ENCODE data around the gene C7orf57. TPM values are rescaled to one million over a fixed set of nuclear protein-coding genes. Genes with fewer than 3 reads are reported as not detected.

C7orf57 gene
- total RNA-seq, 4 donors from 2014 or later = not detected

- Histone ChIP-seq H3K4me3 (peak overlapping the region; percentile 35 to 85 (median 77)), H3K9me3 (no peaks in the 10 kb centered on the region), H3K4me1 (peaks cover 7 to 57% (median 26%) of the 10 kb centered on the region in 4 donors), H3K27me3 (no peaks in the 10 kb centered on the region), H3K36me3 (peaks cover 0 to 16% (median 3%) of the 10 kb centered on the region in 4 donors), H3K27ac (peak overlapping the region; percentile 94 to 97 (median 95))
- intact Hi-C loops (cut with DNase I; ENCODE audit: low total_unique reads) (no loop called here), in situ Hi-C loops (cut with MboI; ENCODE audit: low pct_ligation_motif_present in 1 of 4, low pct_unique_long_range_greater_than_20kb in 1 of 4, low sequenced_read_pairs in 3 of 4) (no loop called here)
- TF ChIP-seq EP300 (IDR thresholded peaks at IDR 0.05; ENCODE audit: low read depth) (no peak), CTCF (IDR thresholded peaks at IDR 0.05) (no peak), POLR2A (IDR thresholded peaks at IDR 0.05) (peak; percentile 61), POLR2AphosphoS5 (IDR thresholded peaks at IDR 0.05) (peak in 1 of 3 donors; percentile 63)
- peak; percentile 91 for DNase-seq
- WGBS, 2 donors (ENCODE audit: low coverage in 1 of 2) = 1% methylated on average over 23 of the region's 25 CpGs; no CpG with 5 or more reads in 1 of the 2 donors
These were observed 53.3 kb downstream of the C7orf57 start for GRCh38 chr7:48088559-48089045.

GRCh38 chr7:48089046-48090003 lies 54.0 kb downstream of the C7orf57 start, which contains the start of gene UPP1:
TSS of gene UPP1 (plus strand) at chr7:48089265. CDS start at chr7:48094784, 5,519 bp downstream.
- peaks cover 0 to 20% (median 4%) of the 10 kb centered on the region in 4 donors for H3K36me3 ChIP-seq
- peak; percentile 88 for TF ChIP-seq POLR2A (IDR thresholded peaks at IDR 0.05)
- TF ChIP-seq CTCF (IDR thresholded peaks at IDR 0.05) = no peak
- TF ChIP-seq POLR2AphosphoS5 (IDR thresholded peaks at IDR 0.05) = peak; percentile 69 to 90 (median 88)
- TF ChIP-seq EP300 (IDR thresholded peaks at IDR 0.05; ENCODE audit: low read depth) = no peak
- WGBS, 2 donors (ENCODE audit: low coverage in 1 of 2) = 1% methylated on average over 80 of the region's 96 CpGs; no CpG with 5 or more reads in 1 of the 2 donors
- peak within 1 kb of the TSS; percentile 69 to 85 (median 83) for H3K4me3 ChIP-seq
- in situ Hi-C loops (cut with MboI; ENCODE audit: low pct_ligation_motif_present in 1 of 4, low pct_unique_long_range_greater_than_20kb in 1 of 4, low sequenced_read_pairs in 3 of 4) (loop anchor here in 1 of 4 donors (5.0 kb wide), 1 partner anchor 97 kb away; no protein-coding TSS in a partner anchor), intact Hi-C loops (cut with DNase I; ENCODE audit: low total_unique reads) (no loop called here)
- DNase-seq = peak; percentile 97
- peak within 1 kb of the TSS; percentile 94 to 97 (median 95) for H3K27ac ChIP-seq
- no peaks in the 10 kb centered on the region for H3K9me3 ChIP-seq
- H3K4me1 ChIP-seq = peaks cover 7 to 51% (median 24%) of the 10 kb centered on the region in 4 donors
- no peaks in the 10 kb centered on the region for H3K27me3 ChIP-seq

- DNase-seq = peak; percentile 47
- peaks cover 7 to 42% (median 23%) of the 10 kb centered on the region in 4 donors for H3K4me1 ChIP-seq
- H3K4me3 ChIP-seq = peak overlapping the region; percentile 69 to 85 (median 83)
- H3K27ac ChIP-seq = peak overlapping the region; percentile 94 to 97 (median 95)
- H3K36me3 ChIP-seq = peaks cover 0 to 20% (median 4%) of the 10 kb centered on the region in 4 donors
- H3K9me3 ChIP-seq = no peaks in the 10 kb centered on the region
- TF ChIP-seq CTCF (IDR thresholded peaks at IDR 0.05) (no peak), EP300 (IDR thresholded peaks at IDR 0.05; ENCODE audit: low read depth) (no peak), POLR2AphosphoS5 (IDR thresholded peaks at IDR 0.05) (peak in 1 of 3 donors; percentile 10), POLR2A (IDR thresholded peaks at IDR 0.05) (no peak)
- intact Hi-C loops (cut with DNase I; ENCODE audit: low total_unique reads) = no loop called here
- 66 to 90% methylated on average over 3 to 28 of the region's 28 CpGs for WGBS, 2 donors (ENCODE audit: low coverage in 1 of 2)
- in situ Hi-C loops (cut with MboI; ENCODE audit: low pct_ligation_motif_present in 1 of 4, low pct_unique_long_range_greater_than_20kb in 1 of 4, low sequenced_read_pairs in 3 of 4) = loop anchor here in 1 of 4 donors (5.0 kb wide), 1 partner anchor 98 kb away; no protein-coding TSS in a partner anchor
- no peaks in the 10 kb centered on the region for H3K27me3 ChIP-seq
These were observed 54.9 kb downstream of the C7orf57 start for GRCh38 chr7:48090095-48090805.
